HEK293 (cell line): ENCODE results near the gene SNORC.

ENCODE experiments used
- CTCF ChIA-PET: fragments of 350-600 bp; formaldehyde crosslinking; extraction: SDS; loops from one replicate; lab custom pipeline; 2021; ENCODE audit warnings: antibody characterized with exemption; lab: Yijun Ruan, JAX
- POLR2A ChIA-PET: fragments of 300-600 bp; formaldehyde crosslinking; extraction: SDS; loops from one replicate; lab custom pipeline; 2020; ENCODE audit warnings: antibody characterized with exemption, inconsistent platforms; lab: Yijun Ruan, JAX
- H3K27ac ChIP-seq: fragments of 200-500 bp; sonication (Bioruptor generic); 2 replicates; pipeline ENCODE4 v1.5.1; 2014; ENCODE audit warnings: low read depth, low read length, control low read depth, inconsistent platforms; ENCODE audit errors: extremely low read depth
- H3K36me3 ChIP-seq, 2 experiments: fragments of 200-500 bp in 1 of 2; sonication (Bioruptor generic) in 1 of 2; 1 replicate in 1 of 2; 2 replicates in 1 of 2; pipeline ENCODE4 v1.5.1; 2014 to 2017; ENCODE audit warnings: inconsistent platforms in 2 of 2, low read length in 2 of 2; ENCODE audit not compliant: control insufficient read depth in 2 of 2, insufficient read depth in 1 of 2
- H3K4me1 ChIP-seq: fragments of 200-500 bp; sonication (Bioruptor generic); 2 replicates; pipeline ENCODE4 v1.5.1; 2014; ENCODE audit warnings: mild to moderate bottlenecking, low read length, inconsistent platforms; ENCODE audit not compliant: control insufficient read depth, insufficient read depth
- H3K4me3 ChIP-seq: 2 replicates; pipeline ENCODE4 v1.5.1; 2011; ENCODE audit warnings: low read depth, mild to moderate bottlenecking, control low read depth, low read length, moderate library complexity
- H3K9me3 ChIP-seq: fragments of 200-500 bp; sonication (Bioruptor generic); 2 replicates; pipeline ENCODE4 v1.5.1; 2014; ENCODE audit warnings: low read depth, low read length, inconsistent platforms; ENCODE audit not compliant: control insufficient read depth, insufficient read depth
- BCL11B ChIP-seq: fragments of 450-650 bp; formaldehyde crosslinking; IDR thresholded peaks from 2 replicates; pipeline ENCODE4 v1.5.1; 2016; ENCODE audit warnings: low read depth, missing biosample characterization, missing genetic modification characterization
- EGR2 ChIP-seq: fragments of 450-650 bp; formaldehyde crosslinking; IDR thresholded peaks from 2 replicates; pipeline ENCODE4 v1.5.1; 2016; ENCODE audit warnings: low read depth, missing biosample characterization, missing genetic modification characterization
- GFI1B ChIP-seq: fragments of 450-650 bp; formaldehyde crosslinking; IDR thresholded peaks from 2 replicates; pipeline ENCODE4 v1.5.1; 2016; ENCODE audit warnings: missing biosample characterization, missing genetic modification characterization
- GLIS2 ChIP-seq: fragments of 450-650 bp; formaldehyde crosslinking; IDR thresholded peaks from 2 replicates; pipeline ENCODE4 v1.5.1; 2016; ENCODE audit warnings: missing biosample characterization, missing genetic modification characterization
- HOXC10 ChIP-seq: sonication (generic); formaldehyde crosslinking; IDR thresholded peaks from 2 replicates; pipeline ENCODE4 v1.8.1; 2023; ENCODE audit warnings: mild to moderate bottlenecking, missing genetic modification reagents
- KLF8 ChIP-seq: fragments of 450-650 bp; formaldehyde crosslinking; IDR thresholded peaks from 2 replicates; pipeline ENCODE4 v1.5.1; 2016; ENCODE audit warnings: missing biosample characterization, missing genetic modification characterization
- PRDM1 ChIP-seq: fragments of 450-650 bp; formaldehyde crosslinking; IDR thresholded peaks from 2 replicates; pipeline ENCODE4; 2016; ENCODE audit warnings: missing biosample characterization, missing genetic modification characterization
- RBAK ChIP-seq: fragments of 450-650 bp; formaldehyde crosslinking; IDR thresholded peaks from 2 replicates; pipeline ENCODE4 v1.5.1; 2016; ENCODE audit warnings: missing biosample characterization, missing genetic modification characterization
- REPIN1 ChIP-seq: fragments of 450-650 bp; formaldehyde crosslinking; IDR thresholded peaks from 2 replicates; pipeline ENCODE4 v1.5.1; 2017; ENCODE audit warnings: missing biosample characterization, missing genetic modification characterization, low read depth
- SCRT2 ChIP-seq: fragments of 450-650 bp; formaldehyde crosslinking; IDR thresholded peaks from 2 replicates; pipeline ENCODE4 v1.5.1; 2016; ENCODE audit warnings: missing biosample characterization, missing genetic modification characterization
- SP2 ChIP-seq: fragments of 450-650 bp; formaldehyde crosslinking; IDR thresholded peaks from 2 replicates; pipeline ENCODE4 v1.5.1; 2016; ENCODE audit warnings: missing biosample characterization, missing genetic modification characterization
- YY2 ChIP-seq: fragments of 450-650 bp; formaldehyde crosslinking; IDR thresholded peaks from 2 replicates; pipeline ENCODE4 v1.5.1; 2016; ENCODE audit warnings: missing biosample characterization, missing genetic modification characterization
- ZEB2 ChIP-seq: fragments of 450-650 bp; formaldehyde crosslinking; IDR thresholded peaks from 2 replicates; pipeline ENCODE4 v1.5.1; 2016; ENCODE audit warnings: missing biosample characterization, missing genetic modification characterization
- ZFHX2 ChIP-seq: fragments of 450-650 bp; formaldehyde crosslinking; conservative IDR thresholded peaks from 2 replicates; pipeline ENCODE4 v1.5.1; 2016; ENCODE audit warnings: missing biosample characterization, missing genetic modification characterization
- ZNF155 ChIP-seq: fragments of 450-650 bp; formaldehyde crosslinking; IDR thresholded peaks from 2 replicates; pipeline ENCODE4 v1.5.1; 2016; ENCODE audit warnings: missing biosample characterization, missing genetic modification characterization
- ZNF16 ChIP-seq: fragments of 450-650 bp; formaldehyde crosslinking; IDR thresholded peaks from 2 replicates; pipeline ENCODE4 v1.5.1; 2016; ENCODE audit warnings: low read depth, missing biosample characterization, missing genetic modification characterization
- ZNF221 ChIP-seq: fragments of 450-650 bp; formaldehyde crosslinking; IDR thresholded peaks from 2 replicates; pipeline ENCODE4 v1.5.1; 2017; ENCODE audit warnings: missing biosample characterization, missing genetic modification characterization, borderline replicate concordance
- ZNF335 ChIP-seq: fragments of 450-650 bp; formaldehyde crosslinking; conservative IDR thresholded peaks from 2 replicates; pipeline ENCODE4 v1.5.1; 2016; ENCODE audit warnings: missing biosample characterization, missing genetic modification characterization
- ZNF366 ChIP-seq: fragments of 450-650 bp; formaldehyde crosslinking; conservative IDR thresholded peaks from 2 replicates; pipeline ENCODE4 v1.5.1; 2016; ENCODE audit warnings: missing biosample characterization, missing genetic modification characterization
- ZNF560 ChIP-seq: fragments of 450-650 bp; formaldehyde crosslinking; IDR thresholded peaks from 2 replicates; pipeline ENCODE4 v1.5.1; 2017; ENCODE audit warnings: missing biosample characterization, missing genetic modification characterization, borderline replicate concordance
- ZNF768 ChIP-seq: fragments of 450-650 bp; formaldehyde crosslinking; IDR thresholded peaks from 2 replicates; pipeline ENCODE4 v1.5.1; 2018; ENCODE audit warnings: missing biosample characterization, mild to moderate bottlenecking, missing genetic modification characterization
- ZNF785 ChIP-seq: fragments of 450-650 bp; formaldehyde crosslinking; IDR thresholded peaks from 2 replicates; pipeline ENCODE4 v1.5.1; 2016; ENCODE audit warnings: missing biosample characterization, missing genetic modification characterization
- ZNF830 ChIP-seq: fragments of 450-650 bp; IDR thresholded peaks from 2 replicates; pipeline ENCODE4 v1.5.0; 2018; ENCODE audit warnings: missing biosample characterization, missing genetic modification characterization, low read depth, mild to moderate bottlenecking, moderate library complexity
- ZSCAN30 ChIP-seq: fragments of 450-650 bp; IDR thresholded peaks from 2 replicates; pipeline ENCODE4 v1.5.1; 2018; ENCODE audit warnings: missing biosample characterization, mild to moderate bottlenecking, missing genetic modification characterization, moderate library complexity
- TF ChIP-seq, protein P1 (sequence below): fragments of 450-650 bp; formaldehyde crosslinking; IDR thresholded peaks from 2 replicates; pipeline ENCODE4 v1.5.1; 2017; ENCODE audit warnings: missing biosample characterization, missing genetic modification characterization
- TF ChIP-seq, protein P2 (sequence below): fragments of 450-650 bp; formaldehyde crosslinking; IDR thresholded peaks from 2 replicates; pipeline ENCODE4 v1.5.0; 2017; ENCODE audit warnings: missing biosample characterization, missing genetic modification characterization, borderline replicate concordance
- TF ChIP-seq, protein P3 (sequence below): fragments of 450-650 bp; formaldehyde crosslinking; IDR thresholded peaks from 2 replicates; pipeline ENCODE4 v1.5.1; 2016; ENCODE audit warnings: missing biosample characterization, missing genetic modification characterization

Gene SNORC

DNA sequence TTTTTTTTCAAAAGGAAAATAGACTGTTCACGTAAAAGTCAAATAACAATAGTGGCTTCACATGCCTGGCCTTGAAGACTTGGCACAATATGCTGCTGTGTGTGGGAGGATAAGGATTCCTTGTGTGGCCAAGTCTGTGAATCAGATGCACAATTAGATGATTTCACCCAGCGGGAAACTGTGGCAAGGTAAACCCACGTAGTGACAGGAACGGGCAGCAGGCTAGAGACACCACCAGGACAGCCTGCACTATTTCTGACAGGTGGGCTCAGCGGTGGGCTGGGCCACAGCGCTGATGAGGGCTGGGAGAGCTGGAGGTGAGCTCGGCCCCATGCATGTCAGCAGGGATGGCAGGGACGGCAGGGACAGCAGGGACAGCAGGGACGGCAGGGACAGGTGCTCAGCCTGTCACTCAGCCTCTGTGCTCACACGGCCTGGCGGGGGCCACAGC is 21.6 kb downstream of the SNORC start:
- TF ChIP-seq ZFHX2 (tag by site-specific recombination) (0 out of 2 replicates have a peak, but pooled peaks have one; percentile 26), ZNF335 (no peak)
- Histone ChIP-seq H3K27ac (no peak overlapping the region), H3K4me3 (no peak overlapping the region), H3K4me1 (no peaks in the 10 kb centered on the region), H3K9me3 (no peaks in the 10 kb centered on the region), H3K36me3 (peaks cover 0 to 4% of the 10 kb centered on the region in 2 experiments; a peak in 1 of 3 replicates)
- CTCF ChIA-PET: no interaction called here
- POLR2A ChIA-PET: no interaction called here

DNA sequence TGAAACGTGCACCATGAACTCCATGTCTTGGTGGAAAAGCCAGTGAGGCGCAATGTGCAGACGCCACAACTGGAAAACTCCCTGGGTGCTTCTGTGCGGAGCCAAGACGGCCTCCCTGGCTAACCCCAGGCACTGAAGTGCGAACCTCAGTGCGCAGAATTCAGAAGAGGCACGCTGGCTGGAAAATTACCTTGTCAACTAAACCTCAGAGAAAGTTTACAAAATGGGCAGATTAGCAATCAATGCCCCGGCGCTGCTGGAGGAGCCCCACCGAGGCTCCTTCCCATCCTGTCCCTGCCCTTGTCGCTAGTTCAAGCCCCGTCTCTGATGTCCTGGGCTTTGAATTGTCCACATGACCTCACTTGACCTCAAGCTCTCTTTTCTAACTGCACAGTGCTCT is 22.2 kb downstream of the SNORC start:
- Histone ChIP-seq H3K4me3 (no peak overlapping the region), H3K9me3 (no peaks in the 10 kb centered on the region), H3K27ac (no peak overlapping the region), H3K36me3 (peaks cover 0 to 4% of the 10 kb centered on the region in 2 experiments; a peak in 1 of 3 replicates), H3K4me1 (no peaks in the 10 kb centered on the region)
- TF ChIP-seq YY2 (tag by site-specific recombination): no peak
- no peak for TF ChIP-seq ZNF16 (tag by site-specific recombination)
- no peak for TF ChIP-seq ZSCAN30
- no peak for TF ChIP-seq SCRT2
- no peak for TF ChIP-seq PRDM1 (tag by site-specific recombination)
- TF ChIP-seq, protein P1, sequence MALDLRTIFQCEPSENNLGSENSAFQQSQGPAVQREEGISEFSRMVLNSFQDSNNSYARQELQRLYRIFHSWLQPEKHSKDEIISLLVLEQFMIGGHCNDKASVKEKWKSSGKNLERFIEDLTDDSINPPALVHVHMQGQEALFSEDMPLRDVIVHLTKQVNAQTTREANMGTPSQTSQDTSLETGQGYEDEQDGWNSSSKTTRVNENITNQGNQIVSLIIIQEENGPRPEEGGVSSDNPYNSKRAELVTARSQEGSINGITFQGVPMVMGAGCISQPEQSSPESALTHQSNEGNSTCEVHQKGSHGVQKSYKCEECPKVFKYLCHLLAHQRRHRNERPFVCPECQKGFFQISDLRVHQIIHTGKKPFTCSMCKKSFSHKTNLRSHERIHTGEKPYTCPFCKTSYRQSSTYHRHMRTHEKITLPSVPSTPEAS: no peak
- TF ChIP-seq ZNF785 (tag by site-specific recombination): no peak
- no peak for TF ChIP-seq ZNF560 (tag by site-specific recombination)
- TF ChIP-seq HOXC10 (CRISPR knock-in tag): no peak
- TF ChIP-seq, protein P2, sequence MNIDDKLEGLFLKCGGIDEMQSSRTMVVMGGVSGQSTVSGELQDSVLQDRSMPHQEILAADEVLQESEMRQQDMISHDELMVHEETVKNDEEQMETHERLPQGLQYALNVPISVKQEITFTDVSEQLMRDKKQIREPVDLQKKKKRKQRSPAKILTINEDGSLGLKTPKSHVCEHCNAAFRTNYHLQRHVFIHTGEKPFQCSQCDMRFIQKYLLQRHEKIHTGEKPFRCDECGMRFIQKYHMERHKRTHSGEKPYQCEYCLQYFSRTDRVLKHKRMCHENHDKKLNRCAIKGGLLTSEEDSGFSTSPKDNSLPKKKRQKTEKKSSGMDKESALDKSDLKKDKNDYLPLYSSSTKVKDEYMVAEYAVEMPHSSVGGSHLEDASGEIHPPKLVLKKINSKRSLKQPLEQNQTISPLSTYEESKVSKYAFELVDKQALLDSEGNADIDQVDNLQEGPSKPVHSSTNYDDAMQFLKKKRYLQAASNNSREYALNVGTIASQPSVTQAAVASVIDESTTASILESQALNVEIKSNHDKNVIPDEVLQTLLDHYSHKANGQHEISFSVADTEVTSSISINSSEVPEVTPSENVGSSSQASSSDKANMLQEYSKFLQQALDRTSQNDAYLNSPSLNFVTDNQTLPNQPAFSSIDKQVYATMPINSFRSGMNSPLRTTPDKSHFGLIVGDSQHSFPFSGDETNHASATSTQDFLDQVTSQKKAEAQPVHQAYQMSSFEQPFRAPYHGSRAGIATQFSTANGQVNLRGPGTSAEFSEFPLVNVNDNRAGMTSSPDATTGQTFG (tag by site-specific recombination): no peak
- TF ChIP-seq ZNF830: no peak
- no peak for TF ChIP-seq BCL11B (tag by site-specific recombination)
- TF ChIP-seq KLF8 (tag by site-specific recombination): no peak
- no peak for TF ChIP-seq SP2 (tag by site-specific recombination)
- TF ChIP-seq, protein P3, sequence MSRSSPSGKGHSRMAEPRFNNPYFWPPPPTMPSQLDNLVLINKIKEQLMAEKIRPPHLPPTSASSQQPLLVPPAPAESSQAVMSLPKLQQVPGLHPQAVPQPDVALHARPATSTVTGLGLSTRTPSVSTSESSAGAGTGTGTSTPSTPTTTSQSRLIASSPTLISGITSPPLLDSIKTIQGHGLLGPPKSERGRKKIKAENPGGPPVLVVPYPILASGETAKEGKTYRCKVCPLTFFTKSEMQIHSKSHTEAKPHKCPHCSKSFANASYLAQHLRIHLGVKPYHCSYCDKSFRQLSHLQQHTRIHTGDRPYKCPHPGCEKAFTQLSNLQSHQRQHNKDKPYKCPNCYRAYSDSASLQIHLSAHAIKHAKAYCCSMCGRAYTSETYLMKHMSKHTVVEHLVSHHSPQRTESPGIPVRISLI: no peak
- ChIA-PET POLR2A (no interaction called here), CTCF (no interaction called here)

DNA sequence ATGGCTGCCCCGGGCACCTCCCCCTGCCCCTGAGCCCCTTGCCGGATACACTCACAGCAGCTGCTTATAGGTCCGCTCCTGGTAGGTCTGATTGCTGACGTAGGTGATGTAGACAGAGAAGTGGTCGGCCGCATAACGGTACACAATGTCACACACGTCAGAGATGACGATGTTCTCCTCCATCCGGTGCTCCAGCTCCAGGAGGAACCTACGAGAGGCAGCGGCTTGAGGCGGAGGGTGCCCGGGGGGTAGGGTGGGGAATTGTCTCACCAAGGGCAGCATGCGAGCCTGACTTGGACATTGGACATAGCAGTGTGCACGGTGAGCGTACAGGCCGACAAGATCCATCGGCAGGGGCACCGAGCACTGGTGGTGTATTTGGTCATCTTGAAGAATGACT is 22.8 kb downstream of the SNORC start:
- Histone ChIP-seq H3K4me3 (no peak overlapping the region), H3K4me1 (no peaks in the 10 kb centered on the region), H3K9me3 (no peaks in the 10 kb centered on the region), H3K27ac (no peak overlapping the region), H3K36me3 (peaks cover 0 to 4% of the 10 kb centered on the region in 2 experiments; a peak in 1 of 3 replicates)
- ChIA-PET CTCF (no interaction called here), POLR2A (no interaction called here)
- TF ChIP-seq GFI1B (tag by site-specific recombination) (no peak), REPIN1 (tag by site-specific recombination) (no peak), RBAK (tag by site-specific recombination) (no peak), ZNF221 (tag by site-specific recombination) (no peak), ZNF16 (tag by site-specific recombination) (no peak), EGR2 (tag by site-specific recombination) (no peak), ZNF768 (tag by site-specific recombination) (no peak), GLIS2 (tag by site-specific recombination) (no peak), ZEB2 (no peak), ZNF155 (tag by site-specific recombination) (no peak), ZNF366 (tag by site-specific recombination) (no peak)
